Uterus (tissue), 4 donors: ENCODE measurements around the gene MED16. TPM values are rescaled to one million over a fixed set of nuclear protein-coding genes. Genes with fewer than 3 reads are reported as not detected.

Experiments
- DNase-seq, 2 donors: peaks; one replicate each; pipeline ENCODE4 v3.0.0-alpha.2; 2019 to 2020
- H3K27ac ChIP-seq, 2 donors: fragments of 200-600 bp; sonication (generic); 1 replicate in 1 of 2; 2 replicates in 1 of 2; pipeline ENCODE4 v1.5.1; 2016 to 2018
- H3K27me3 ChIP-seq, 2 donors: fragments of 200-600 bp; sonication (generic); one replicate each; pipeline ENCODE4 v1.5.1; 2018 to 2019; ENCODE audit warnings: control low read depth in 1 of 2
- H3K36me3 ChIP-seq, 2 donors: fragments of 200-600 bp; sonication (generic); one replicate each; pipeline ENCODE4 v1.5.1; 2019; ENCODE audit warnings: control low read depth in 1 of 2
- H3K4me1 ChIP-seq, 2 donors: fragments of 200-600 bp; sonication (generic); one replicate each; pipeline ENCODE4 v1.5.1; 2018 to 2019; ENCODE audit warnings: control low read depth in 1 of 2
- H3K4me3 ChIP-seq, 2 donors: fragments of 200-600 bp; sonication (generic); 1 replicate in 1 of 2; 2 replicates in 1 of 2; pipeline ENCODE4 v1.5.1; 2018 to 2019; ENCODE audit warnings: mild to moderate bottlenecking in 1 of 2
- H3K9me3 ChIP-seq, 2 donors: fragments of 200-600 bp; sonication (generic); one replicate each; pipeline ENCODE4 v1.5.1; 2019; ENCODE audit warnings: control low read depth in 1 of 2
- POLR2A ChIP-seq, 2 donors: fragments of 450-650 bp; IDR thresholded peaks; one replicate each; pipeline ENCODE4 v1.6.1; 2016; ENCODE audit warnings: antibody characterized with exemption in 2 of 2, mild to moderate bottlenecking in 1 of 2, moderate library complexity in 1 of 2
- intact Hi-C: fragments of 100-400 bp; cut with DNase I; formaldehyde crosslinking; loops from one replicate; pipeline ENCODE4 v1.15.1; 2023; ENCODE audit warnings: low total_unique reads
- total RNA-seq, 4 donors: library from RNA; depleted of rRNA in 3 of 4; stranded (reverse); fragments of >200 nt in 3 of 4; gene quantifications; one replicate each; pipeline versions ENCODE4 v1.1.0 to v1.2.4, GENCODE V29; 2014 to 2023
- TF ChIP-seq, protein P1 (sequence below), 4 experiments: fragments of 200-600 bp in 2 of 4; fragments of 450-650 bp in 2 of 4; sonication (generic) in 2 of 4; IDR thresholded peaks; one replicate each; pipeline ENCODE4 v1.5.1; 2016 to 2019; ENCODE audit warnings: antibody characterized with exemption in 4 of 4, mild to moderate bottlenecking in 2 of 4, moderate library complexity in 1 of 4
- donor health status: DM: yes; HTN: yes; CAD: no.

MED16 gene, protein sequence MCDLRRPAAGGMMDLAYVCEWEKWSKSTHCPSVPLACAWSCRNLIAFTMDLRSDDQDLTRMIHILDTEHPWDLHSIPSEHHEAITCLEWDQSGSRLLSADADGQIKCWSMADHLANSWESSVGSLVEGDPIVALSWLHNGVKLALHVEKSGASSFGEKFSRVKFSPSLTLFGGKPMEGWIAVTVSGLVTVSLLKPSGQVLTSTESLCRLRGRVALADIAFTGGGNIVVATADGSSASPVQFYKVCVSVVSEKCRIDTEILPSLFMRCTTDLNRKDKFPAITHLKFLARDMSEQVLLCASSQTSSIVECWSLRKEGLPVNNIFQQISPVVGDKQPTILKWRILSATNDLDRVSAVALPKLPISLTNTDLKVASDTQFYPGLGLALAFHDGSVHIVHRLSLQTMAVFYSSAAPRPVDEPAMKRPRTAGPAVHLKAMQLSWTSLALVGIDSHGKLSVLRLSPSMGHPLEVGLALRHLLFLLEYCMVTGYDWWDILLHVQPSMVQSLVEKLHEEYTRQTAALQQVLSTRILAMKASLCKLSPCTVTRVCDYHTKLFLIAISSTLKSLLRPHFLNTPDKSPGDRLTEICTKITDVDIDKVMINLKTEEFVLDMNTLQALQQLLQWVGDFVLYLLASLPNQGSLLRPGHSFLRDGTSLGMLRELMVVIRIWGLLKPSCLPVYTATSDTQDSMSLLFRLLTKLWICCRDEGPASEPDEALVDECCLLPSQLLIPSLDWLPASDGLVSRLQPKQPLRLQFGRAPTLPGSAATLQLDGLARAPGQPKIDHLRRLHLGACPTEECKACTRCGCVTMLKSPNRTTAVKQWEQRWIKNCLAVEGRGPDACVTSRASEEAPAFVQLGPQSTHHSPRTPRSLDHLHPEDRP
- 10 to 100 TPM; 12.0 to 69.1 (median 43.1) TPM for total RNA-seq

DNA sequence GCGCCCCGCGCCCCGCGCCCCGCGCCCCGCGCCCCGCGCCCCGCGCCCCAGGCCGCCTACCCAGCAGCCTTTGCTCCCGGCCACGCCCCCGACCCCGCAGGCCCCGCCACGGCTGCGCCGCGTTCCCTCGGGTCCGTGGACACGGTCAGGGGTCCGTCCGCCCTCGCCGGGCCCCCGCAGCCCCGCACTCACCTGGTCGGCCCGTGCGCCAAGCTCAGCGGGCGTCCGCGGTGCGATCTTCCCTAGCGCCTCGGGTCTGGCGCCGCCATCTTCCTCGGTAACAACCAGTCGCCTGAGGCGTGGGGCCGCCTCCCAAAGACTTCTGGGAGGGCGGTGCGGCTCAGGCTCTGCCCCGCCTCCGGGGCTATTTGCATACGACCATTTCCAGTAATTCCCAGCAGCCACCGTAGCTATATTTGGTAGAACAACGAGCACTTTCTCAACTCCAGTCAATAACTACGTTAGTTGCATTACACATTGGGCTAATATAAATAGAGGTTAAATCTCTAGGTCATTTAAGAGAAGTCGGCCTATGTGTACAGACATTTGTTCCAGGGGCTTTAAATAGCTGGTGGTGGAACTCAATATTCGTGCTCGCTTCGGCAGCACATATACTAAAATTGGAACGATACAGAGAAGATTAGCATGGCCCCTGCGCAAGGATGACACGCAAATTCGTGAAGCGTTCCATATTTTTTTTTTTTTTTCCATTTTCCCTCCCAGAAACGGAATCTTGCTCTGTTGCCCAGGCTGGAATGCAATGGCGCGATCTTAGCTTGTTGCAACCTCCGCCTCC is at the start of gene MED16, which contains the start of gene RNU6-9:
MED16 (minus strand) TSS at position 294 of the 796 bp plus-strand sequence. CDS start 2,056 bp downstream, outside the sequence.
RNU6-9 (plus strand) TSS at position 591 of the 796 bp plus-strand sequence.
- H3K4me3 ChIP-seq: peak within 1 kb of the TSS; percentile 70 to 89
- H3K9me3 ChIP-seq: no peaks in the 10 kb centered on the region
- TF ChIP-seq, protein P1, sequence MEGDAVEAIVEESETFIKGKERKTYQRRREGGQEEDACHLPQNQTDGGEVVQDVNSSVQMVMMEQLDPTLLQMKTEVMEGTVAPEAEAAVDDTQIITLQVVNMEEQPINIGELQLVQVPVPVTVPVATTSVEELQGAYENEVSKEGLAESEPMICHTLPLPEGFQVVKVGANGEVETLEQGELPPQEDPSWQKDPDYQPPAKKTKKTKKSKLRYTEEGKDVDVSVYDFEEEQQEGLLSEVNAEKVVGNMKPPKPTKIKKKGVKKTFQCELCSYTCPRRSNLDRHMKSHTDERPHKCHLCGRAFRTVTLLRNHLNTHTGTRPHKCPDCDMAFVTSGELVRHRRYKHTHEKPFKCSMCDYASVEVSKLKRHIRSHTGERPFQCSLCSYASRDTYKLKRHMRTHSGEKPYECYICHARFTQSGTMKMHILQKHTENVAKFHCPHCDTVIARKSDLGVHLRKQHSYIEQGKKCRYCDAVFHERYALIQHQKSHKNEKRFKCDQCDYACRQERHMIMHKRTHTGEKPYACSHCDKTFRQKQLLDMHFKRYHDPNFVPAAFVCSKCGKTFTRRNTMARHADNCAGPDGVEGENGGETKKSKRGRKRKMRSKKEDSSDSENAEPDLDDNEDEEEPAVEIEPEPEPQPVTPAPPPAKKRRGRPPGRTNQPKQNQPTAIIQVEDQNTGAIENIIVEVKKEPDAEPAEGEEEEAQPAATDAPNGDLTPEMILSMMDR (IDR thresholded peaks at IDR 0.05): no peak
- TF ChIP-seq POLR2A (IDR thresholded peaks at IDR 0.05): peak; percentile 72 to 77
- H3K27ac ChIP-seq: peak within 1 kb of the TSS; percentile 90 to 93
- H3K4me1 ChIP-seq: no peaks in the 10 kb centered on the region
- H3K36me3 ChIP-seq: no peaks in the 10 kb centered on the region
- intact Hi-C loops: no loop called here
- peak; percentile 90 to 92 for DNase-seq
- no peaks in the 10 kb centered on the region for H3K27me3 ChIP-seq

DNA sequence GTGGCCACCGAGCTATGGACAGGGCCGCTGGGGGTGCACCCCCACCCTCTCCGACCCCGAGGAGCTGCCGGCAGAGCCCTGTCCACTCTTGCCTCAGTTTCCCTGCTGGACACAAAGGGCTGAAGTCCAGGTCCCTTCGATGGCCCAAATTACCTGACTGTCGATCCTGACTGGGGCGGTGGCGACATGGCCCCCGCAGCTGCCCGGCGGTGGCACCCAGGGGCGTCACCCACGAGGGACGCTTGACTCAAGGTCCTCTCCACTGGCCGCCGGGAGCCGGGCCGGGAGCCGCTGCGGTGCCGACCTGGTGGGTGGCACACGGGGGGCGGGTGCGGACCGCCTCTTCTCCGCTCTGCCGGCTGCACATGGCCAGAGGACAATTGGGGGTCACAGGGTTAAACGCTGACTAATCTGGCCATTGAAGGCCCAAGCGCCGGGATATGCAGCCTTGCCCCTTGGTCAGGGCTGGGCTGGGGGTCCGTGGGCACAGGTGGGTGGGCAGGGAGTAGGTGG is 49.2 kb upstream of the MED16 start:
- no peak overlapping the region for H3K27ac ChIP-seq
- no peak for DNase-seq
- no peaks in the 10 kb centered on the region for H3K9me3 ChIP-seq
- H3K4me1 ChIP-seq: peaks cover 0 to 17% of the 10 kb centered on the region in 2 donors
- H3K27me3 ChIP-seq: no peaks in the 10 kb centered on the region
- intact Hi-C loops: no loop called here
- H3K4me3 ChIP-seq: no peak overlapping the region
- no peak for TF ChIP-seq POLR2A (IDR thresholded peaks at IDR 0.05)
- TF ChIP-seq, protein P1 (IDR thresholded peaks at IDR 0.05): no peak
- H3K36me3 ChIP-seq: no peaks in the 10 kb centered on the region

DNA sequence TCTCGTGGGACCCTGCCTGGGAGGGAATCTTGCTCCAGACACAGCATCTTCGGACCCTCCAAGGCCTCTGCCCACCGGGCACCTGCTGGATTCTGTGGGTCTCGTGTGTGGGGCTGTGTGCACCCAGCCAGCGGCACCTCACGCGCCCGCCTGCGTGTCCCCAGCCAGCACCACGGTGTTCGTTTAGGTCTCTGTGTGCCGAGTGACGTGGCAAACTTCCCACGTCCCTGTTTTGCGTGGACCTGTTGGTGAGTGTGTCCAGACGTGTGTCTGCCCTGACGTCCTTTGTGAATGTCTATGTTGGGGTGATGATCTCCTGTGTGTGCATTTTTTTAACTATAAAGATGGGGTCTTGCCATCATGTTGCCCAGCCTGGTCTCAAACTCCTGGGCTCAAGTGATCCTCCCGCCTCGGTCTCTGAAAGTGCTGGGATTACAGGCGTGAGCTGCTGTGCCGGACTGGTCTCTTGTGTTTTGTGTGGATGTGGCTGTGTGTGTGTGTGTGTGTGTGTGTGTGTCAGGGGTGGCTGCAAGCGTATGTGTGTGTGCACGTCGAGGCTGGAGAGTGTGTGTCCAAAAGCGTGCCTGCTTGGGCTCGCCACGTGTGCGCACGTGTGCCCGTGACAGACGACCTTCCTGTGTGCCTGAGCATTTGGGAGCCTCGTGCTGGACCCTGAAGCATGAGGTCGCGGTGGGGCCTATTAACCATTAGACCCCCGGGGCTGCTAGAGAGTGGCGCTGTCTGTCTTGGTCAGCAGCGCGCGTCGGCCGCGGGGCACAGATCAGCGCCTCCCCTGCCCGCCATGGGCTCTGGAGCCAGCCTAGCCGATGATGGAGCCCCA is 48.5 kb upstream of the MED16 start:
- H3K27me3 ChIP-seq: no peaks in the 10 kb centered on the region
- H3K36me3 ChIP-seq: no peaks in the 10 kb centered on the region
- no peak overlapping the region for H3K4me3 ChIP-seq
- TF ChIP-seq POLR2A (IDR thresholded peaks at IDR 0.05): no peak
- TF ChIP-seq, protein P1 (IDR thresholded peaks at IDR 0.05): no peak
- DNase-seq: no peak
- no peaks in the 10 kb centered on the region for H3K9me3 ChIP-seq
- intact Hi-C loops: no loop called here
- H3K4me1 ChIP-seq: peaks cover 0 to 17% of the 10 kb centered on the region in 2 donors
- H3K27ac ChIP-seq: peak overlapping the region in 1 of 2 donors; percentile 67

DNA sequence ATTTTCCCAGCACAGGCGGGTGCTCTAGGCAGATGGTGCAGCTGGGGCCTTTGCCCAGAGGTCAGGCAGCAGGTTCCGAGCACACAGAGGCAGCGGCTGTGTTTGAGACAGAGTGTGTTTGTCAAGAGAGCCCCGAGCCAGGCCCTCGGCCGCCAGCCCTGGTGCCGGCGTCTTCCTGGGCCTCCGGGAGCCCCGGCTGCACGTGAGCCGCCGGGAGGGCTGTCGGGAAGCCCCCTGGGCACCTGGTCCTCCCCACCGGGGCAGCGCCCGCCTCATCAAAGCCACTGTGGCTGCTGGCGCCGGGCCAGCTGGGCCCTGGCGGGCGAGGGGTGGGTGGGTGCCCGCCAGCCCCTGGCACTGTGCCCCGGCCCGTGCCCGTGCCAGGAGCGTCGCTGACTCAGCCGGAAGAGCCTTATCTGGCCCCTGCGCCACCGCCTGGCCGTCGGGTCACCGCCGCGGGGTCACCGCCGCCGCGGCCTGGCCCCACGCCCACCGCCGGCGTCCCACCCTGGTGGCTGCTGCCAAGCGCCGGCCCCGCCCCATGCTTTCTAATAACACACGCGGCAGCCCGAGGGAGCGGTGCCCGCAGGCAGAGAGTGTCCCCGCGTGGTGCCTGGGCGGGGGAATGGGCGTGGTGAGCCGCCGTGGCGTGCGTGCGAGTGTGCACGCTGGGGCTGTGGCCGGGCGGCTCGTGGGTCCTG is 47.8 kb upstream of the MED16 start:
- TF ChIP-seq POLR2A (IDR thresholded peaks at IDR 0.05): peak in 1 of 2 donors; percentile 12
- TF ChIP-seq, protein P1 (IDR thresholded peaks at IDR 0.05): no peak
- H3K27me3 ChIP-seq: no peaks in the 10 kb centered on the region
- no peaks in the 10 kb centered on the region for H3K36me3 ChIP-seq
- peak overlapping the region in 1 of 2 donors; percentile 11 for H3K4me3 ChIP-seq
- intact Hi-C loops: no loop called here
- no peaks in the 10 kb centered on the region for H3K9me3 ChIP-seq
- H3K4me1 ChIP-seq: peaks cover 0 to 17% of the 10 kb centered on the region in 2 donors
- DNase-seq: peak; percentile 47 to 56
- H3K27ac ChIP-seq: peak overlapping the region; percentile 55 to 67
